DOHH2 (cell line): Measurements from ENCODE around the gene VPS13A.

ENCODE experiments used
- H3F3A ChIP-seq: fragments of 200-600 bp; sonication (generic), shearing (Covaris generic); 2 replicates; pipeline ENCODE4 v1.6.0; 2016; ENCODE audit warnings: antibody characterized with exemption, mild to moderate bottlenecking; ENCODE audit not compliant: control insufficient read depth, insufficient read depth
- H3K27ac ChIP-seq: fragments of 200-600 bp; sonication (generic); 2 replicates; pipeline ENCODE4 v1.5.1; 2014; ENCODE audit warnings: low read depth, mild to moderate bottlenecking, low read length, moderate library complexity
- H3K27me3 ChIP-seq: fragments of 200-600 bp; sonication (generic); 2 replicates; pipeline ENCODE4 v1.6.1; 2014; ENCODE audit warnings: mild to moderate bottlenecking, low read length, mixed read lengths; ENCODE audit not compliant: control insufficient read depth
- H3K36me3 ChIP-seq: fragments of 200-600 bp; sonication (generic); 2 replicates; pipeline ENCODE4 v1.6.1; 2014; ENCODE audit warnings: mild to moderate bottlenecking, low read length, moderate library complexity, mixed read lengths; ENCODE audit not compliant: control insufficient read depth
- H3K4me1 ChIP-seq: fragments of 200-600 bp; sonication (generic); 2 replicates; pipeline ENCODE4 v1.6.1; 2014; ENCODE audit warnings: mild to moderate bottlenecking, low read length, mixed read lengths; ENCODE audit not compliant: control insufficient read depth
- H3K4me2 ChIP-seq: fragments of 200-600 bp; sonication (generic); 2 replicates; pipeline ENCODE4 v1.6.0; 2014; ENCODE audit warnings: mild to moderate bottlenecking, low read length, moderate library complexity
- H3K4me3 ChIP-seq: fragments of 200-600 bp; sonication (generic); 2 replicates; pipeline ENCODE4 v1.5.1; 2014; ENCODE audit warnings: mild to moderate bottlenecking, low read length, mixed read lengths
- H3K79me2 ChIP-seq: fragments of 200-600 bp; sonication (generic); 2 replicates; pipeline ENCODE4 v1.6.1; 2014; ENCODE audit warnings: mild to moderate bottlenecking, low read length, mixed read lengths; ENCODE audit not compliant: control insufficient read depth
- H3K9me2 ChIP-seq: fragments of 200-600 bp; sonication (generic); replicated peaks from 2 replicates; pipeline ENCODE4 v1.6.1; 2014; ENCODE audit warnings: mild to moderate bottlenecking, low read length, mixed read lengths; ENCODE audit not compliant: control insufficient read depth
- H3K9me3 ChIP-seq: fragments of 200-600 bp; sonication (generic); 2 replicates; pipeline ENCODE4 v1.6.1; 2014; ENCODE audit warnings: antibody characterized with exemption, low read length, mixed read lengths; ENCODE audit not compliant: control insufficient read depth, insufficient read depth
- H4K20me1 ChIP-seq: fragments of 200-600 bp; sonication (generic); 2 replicates; pipeline ENCODE4 v1.6.0; 2014; ENCODE audit warnings: low read depth, mild to moderate bottlenecking, antibody characterized with exemption, low read length, moderate library complexity; ENCODE audit not compliant: control insufficient read depth, insufficient read depth
- EZH2phosphoT487 ChIP-seq: fragments of 200-600 bp; sonication (generic); IDR thresholded peaks from 2 replicates; pipeline ENCODE4 v1.6.1; 2017; ENCODE audit warnings: borderline replicate concordance, mild to moderate bottlenecking, antibody characterized with exemption, low read length, moderate library complexity, mixed read lengths
- TF ChIP-seq, protein P1 (sequence below): fragments of 200-600 bp; sonication (generic); IDR thresholded peaks from one replicate; pipeline ENCODE4 v1.5.1; 2014; ENCODE audit warnings: antibody characterized with exemption, mild to moderate bottlenecking, low read depth, low read length; ENCODE audit not compliant: poor library complexity, severe bottlenecking

VPS13A gene

DNA sequence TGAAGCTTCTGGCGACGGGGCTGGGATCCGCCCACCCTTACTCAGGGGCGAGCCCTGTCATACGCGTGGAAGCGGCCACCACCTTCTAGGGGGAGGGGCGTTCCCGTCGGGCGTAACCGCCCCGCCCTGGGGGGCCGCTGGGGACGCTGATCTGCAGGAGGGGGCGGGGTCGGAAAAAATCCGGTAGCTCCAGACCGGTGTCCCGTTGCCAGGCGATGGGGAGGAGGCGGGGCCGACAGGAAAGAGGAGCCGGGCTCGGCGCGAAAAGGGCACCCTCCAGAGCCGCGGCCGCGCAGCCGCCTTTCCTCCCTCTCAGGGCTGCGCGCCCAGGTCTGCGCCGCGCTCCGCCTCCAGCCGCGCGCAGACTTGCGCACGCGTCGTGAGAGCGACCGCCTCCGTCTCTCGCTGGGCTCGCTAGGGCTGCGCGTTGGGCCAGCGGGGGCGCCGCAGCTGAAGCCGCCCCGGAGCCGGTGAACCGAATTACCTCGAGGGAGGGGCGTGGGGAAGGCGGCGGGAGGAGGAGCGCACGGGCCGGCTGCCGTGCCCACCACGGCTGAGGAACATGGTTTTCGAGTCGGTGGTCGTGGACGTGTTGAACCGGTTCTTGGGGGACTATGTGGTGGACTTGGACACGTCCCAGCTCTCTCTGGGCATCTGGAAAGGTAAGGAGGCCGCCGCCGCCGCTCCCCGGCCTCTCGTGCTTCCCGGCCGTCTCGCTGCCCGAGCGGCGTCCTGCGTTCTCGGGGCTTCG lies at the start of gene VPS13A:
VPS13A (plus strand) TSS at position 392 of the 751 bp plus-strand sequence; CDS start at position 563, 171 bp downstream.
- TF ChIP-seq, protein P1, sequence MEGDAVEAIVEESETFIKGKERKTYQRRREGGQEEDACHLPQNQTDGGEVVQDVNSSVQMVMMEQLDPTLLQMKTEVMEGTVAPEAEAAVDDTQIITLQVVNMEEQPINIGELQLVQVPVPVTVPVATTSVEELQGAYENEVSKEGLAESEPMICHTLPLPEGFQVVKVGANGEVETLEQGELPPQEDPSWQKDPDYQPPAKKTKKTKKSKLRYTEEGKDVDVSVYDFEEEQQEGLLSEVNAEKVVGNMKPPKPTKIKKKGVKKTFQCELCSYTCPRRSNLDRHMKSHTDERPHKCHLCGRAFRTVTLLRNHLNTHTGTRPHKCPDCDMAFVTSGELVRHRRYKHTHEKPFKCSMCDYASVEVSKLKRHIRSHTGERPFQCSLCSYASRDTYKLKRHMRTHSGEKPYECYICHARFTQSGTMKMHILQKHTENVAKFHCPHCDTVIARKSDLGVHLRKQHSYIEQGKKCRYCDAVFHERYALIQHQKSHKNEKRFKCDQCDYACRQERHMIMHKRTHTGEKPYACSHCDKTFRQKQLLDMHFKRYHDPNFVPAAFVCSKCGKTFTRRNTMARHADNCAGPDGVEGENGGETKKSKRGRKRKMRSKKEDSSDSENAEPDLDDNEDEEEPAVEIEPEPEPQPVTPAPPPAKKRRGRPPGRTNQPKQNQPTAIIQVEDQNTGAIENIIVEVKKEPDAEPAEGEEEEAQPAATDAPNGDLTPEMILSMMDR = peak; percentile 47
- TF ChIP-seq EZH2phosphoT487 = no peak
- H3K4me2 ChIP-seq = peak within 1 kb of the TSS; percentile 75
- peaks cover 49% of the 10 kb centered on the region for H3K79me2 ChIP-seq
- peaks cover 17% of the 10 kb centered on the region for H4K20me1 ChIP-seq
- H3K27ac ChIP-seq = peak within 1 kb of the TSS; percentile 51
- H3K4me1 ChIP-seq = peaks cover 29% of the 10 kb centered on the region
- no peaks in the 10 kb centered on the region for H3K9me3 ChIP-seq
- peaks cover 12% of the 10 kb centered on the region; the same call in 1 of the 2 replicates for H3K36me3 ChIP-seq
- H3F3A ChIP-seq = peaks cover 12% of the 10 kb centered on the region
- H3K4me3 ChIP-seq = peak within 1 kb of the TSS; percentile 99
- no peaks in the 10 kb centered on the region for H3K9me2 ChIP-seq
- peaks cover 8% of the 10 kb centered on the region for H3K27me3 ChIP-seq

GRCh38 chr9:77128125-77128789 lies 49.1 kb upstream of the VPS13A start:
- Histone ChIP-seq H3K9me2 (no peaks in the 10 kb centered on the region), H3K79me2 (no peaks in the 10 kb centered on the region), H3F3A (no peaks in the 10 kb centered on the region), H3K9me3 (no peaks in the 10 kb centered on the region), H3K27me3 (no peaks in the 10 kb centered on the region; the same call in 1 of the 2 replicates), H3K4me1 (no peaks in the 10 kb centered on the region), H3K4me3 (no peak overlapping the region), H3K4me2 (no peak overlapping the region), H3K36me3 (no peaks in the 10 kb centered on the region), H3K27ac (no peak overlapping the region), H4K20me1 (no peaks in the 10 kb centered on the region)
- TF ChIP-seq EZH2phosphoT487 = no peak
- TF ChIP-seq, protein P1 = no peak

DNA sequence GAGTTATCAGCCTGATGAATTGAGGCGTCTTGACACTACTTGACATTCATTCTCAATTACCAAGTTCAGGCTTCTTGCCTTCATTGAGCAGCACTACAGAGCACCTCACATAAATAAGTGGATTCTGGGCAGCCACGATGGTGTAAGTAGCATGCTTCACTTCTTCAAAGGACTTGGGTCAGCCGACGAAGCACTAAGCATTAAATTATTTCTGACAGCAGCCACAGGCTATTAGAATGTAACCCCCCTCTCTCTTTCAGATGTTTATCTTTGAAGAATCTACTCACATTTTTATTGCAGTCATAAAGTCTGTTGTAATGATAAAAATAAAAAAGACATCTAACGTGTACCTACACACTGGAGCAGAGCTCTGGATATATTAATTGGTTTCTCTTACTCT lies 45.9 kb upstream of the VPS13A start:
- Histone ChIP-seq H3K9me2 (no peaks in the 10 kb centered on the region), H3K9me3 (no peaks in the 10 kb centered on the region), H3F3A (no peaks in the 10 kb centered on the region), H3K79me2 (no peaks in the 10 kb centered on the region), H3K4me1 (no peaks in the 10 kb centered on the region), H3K4me3 (no peak overlapping the region), H3K36me3 (no peaks in the 10 kb centered on the region), H4K20me1 (no peaks in the 10 kb centered on the region), H3K27me3 (no peaks in the 10 kb centered on the region; the same call in 1 of the 2 replicates), H3K27ac (no peak overlapping the region), H3K4me2 (no peak overlapping the region)
- TF ChIP-seq EZH2phosphoT487 = no peak
- TF ChIP-seq, protein P1 = no peak
